ENCODE results near the gene ZNF804A.
A peak's percentile ranks its signal among the peaks of the same experiment; 100 is the strongest.

Gene ZNF804A

GRCh38 chr2:184598316-184599053 lies at the start of gene ZNF804A:
Gene ZNF804A, plus strand, starts transcription at chr2:184598529. Its CDS starts 431 bp downstream, at chr2:184598960.
- no peak within 1 kb of the TSS for H3K27ac ChIP-seq
- DNase-seq (ENCODE audit: low spot score), result peak; percentile 71

GRCh38 chr2:184549153-184549552 lies 49.2 kb upstream of the ZNF804A start:
- no peak for DNase-seq (ENCODE audit: low spot score)
- no peak overlapping the region for H3K27ac ChIP-seq
- no peak overlapping the region for H3K4me3 ChIP-seq
- TF ChIP-seq CTCF (IDR thresholded peaks at IDR 0.05), result no peak

More at GRCh38 chr2:184598316-184599053, at the start of gene ZNF804A:
- peak within 1 kb of the TSS; percentile 76 for H3K4me3 ChIP-seq
- TF ChIP-seq CTCF (IDR thresholded peaks at IDR 0.05), result no peak

GRCh38 chr2:184551626-184552025 lies 46.7 kb upstream of the ZNF804A start:
- no peak for DNase-seq (ENCODE audit: low spot score)
- TF ChIP-seq CTCF (IDR thresholded peaks at IDR 0.05), result no peak
- H3K27ac ChIP-seq, result no peak overlapping the region
- H3K4me3 ChIP-seq, result no peak overlapping the region

GRCh38 chr2:184554736-184555135 lies 43.6 kb upstream of the ZNF804A start:
- Histone ChIP-seq H3K4me3 (no peak overlapping the region), H3K27ac (no peak overlapping the region)
- DNase-seq (ENCODE audit: low spot score), result no peak
- no peak for TF ChIP-seq CTCF (IDR thresholded peaks at IDR 0.05)

- H3K4me3 ChIP-seq, result no peak overlapping the region
- H3K27ac ChIP-seq, result no peak overlapping the region
- no peak for TF ChIP-seq CTCF (IDR thresholded peaks at IDR 0.05)
- no peak for DNase-seq (ENCODE audit: low spot score)
These were observed 43.0 kb upstream of the ZNF804A start for GRCh38 chr2:184555352-184555751.

- Histone ChIP-seq H3K27ac (no peak overlapping the region), H3K4me3 (no peak overlapping the region)
- no peak for TF ChIP-seq CTCF (IDR thresholded peaks at IDR 0.05)
These were observed 41.7 kb upstream of the ZNF804A start for GRCh38 chr2:184556639-184557038.

More at GRCh38 chr2:184556639-184557038, 41.7 kb upstream of the ZNF804A start:
- DNase-seq (ENCODE audit: low spot score), result no peak

All from coronary artery (tissue), 2 donors.